Upper lobe of left lung (tissue), 6 donors: Measurements from ENCODE around the gene CLSTN2. TPM values are rescaled to one million over a fixed set of nuclear protein-coding genes. Genes with fewer than 3 reads are reported as not detected.

Experiments used
- ATAC-seq, 2 donors: fragments of 200-7000 bp; cut with Tn5 transposase; one replicate each; pipeline ENCODE4 v1.9.1; 2022; ENCODE audit warnings: mild to moderate bottlenecking in 2 of 2, moderate library complexity in 2 of 2; ENCODE audit not compliant: low FRiP score in 2 of 2
- DNase-seq, 2 donors: peaks; one replicate each; pipeline ENCODE4 v3.0.0-alpha.2; 2019 to 2020
- H3K27ac ChIP-seq, 4 donors: fragments of 200-600 bp; sonication (generic); one replicate each; pipeline ENCODE4 v1.5.1; 2016 to 2019
- H3K27me3 ChIP-seq, 4 donors: fragments of 200-600 bp; sonication (generic); one replicate each; pipeline ENCODE4 v1.5.1; 2017 to 2019
- H3K36me3 ChIP-seq, 4 donors: fragments of 200-600 bp; sonication (generic); one replicate each; pipeline ENCODE4 v1.5.1; 2016 to 2019
- H3K4me1 ChIP-seq, 4 donors: fragments of 200-600 bp; sonication (generic); one replicate each; pipeline ENCODE4 v1.5.1; 2018 to 2019
- H3K4me3 ChIP-seq, 4 donors: fragments of 200-600 bp; sonication (generic); one replicate each; pipeline ENCODE4 v1.5.1; 2017 to 2019; ENCODE audit warnings: mild to moderate bottlenecking in 2 of 4, moderate library complexity in 1 of 4
- H3K9me3 ChIP-seq, 4 donors: fragments of 200-600 bp; sonication (generic); one replicate each; pipeline ENCODE4 v1.5.1; 2018 to 2019
- EP300 ChIP-seq, 4 donors: sonication (generic); formaldehyde crosslinking; IDR thresholded peaks; one replicate each; pipeline ENCODE4 v1.5.1; 2017; ENCODE audit warnings: antibody characterized with exemption in 4 of 4, control low read depth in 2 of 4
- POLR2A ChIP-seq, 4 donors: fragments of 450-650 bp; IDR thresholded peaks; one replicate each; pipeline ENCODE4 v1.5.1; 2016 to 2017; ENCODE audit warnings: antibody characterized with exemption in 4 of 4, mild to moderate bottlenecking in 2 of 4
- POLR2AphosphoS5 ChIP-seq, 2 donors: sonication (generic); formaldehyde crosslinking; IDR thresholded peaks; one replicate each; pipeline ENCODE4 v1.5.1; 2017; ENCODE audit warnings: antibody characterized with exemption in 2 of 2
- WGBS, 2 donors: methylation state at CpG; one replicate each; pipeline ENCODE4 v1.1.5; 2017 to 2018; 5-methylcytosine and 5-hydroxymethylcytosine counted together
- total RNA-seq, 6 donors: library from RNA; depleted of rRNA in 4 of 6; stranded (reverse); fragments of >200 nt in 4 of 6; gene quantifications; one replicate each; pipeline versions ENCODE4 v1.1.0 to v1.2.1, GENCODE V29; 2016 to 2021
- TF ChIP-seq, protein P1 (sequence below), 6 experiments: fragments of 450-650 bp in 4 of 6; fragments of 200-600 bp in 2 of 6; sonication (generic) in 2 of 6; IDR thresholded peaks; one replicate each; pipeline ENCODE4 v1.5.1; 2016 to 2019; ENCODE audit warnings: antibody characterized with exemption in 6 of 6
- donor health status: DM: no; HTN: no; CAD: no; lungs with moderate emphysema.
- donor health status: DM: no; HTN: yes; CAD: no; lungs with severe emphysema.

The CLSTN2 gene
- total RNA-seq, 6 donors from 2014 or later = 1.0 to 4.3 (median 1.6) TPM

DNA sequence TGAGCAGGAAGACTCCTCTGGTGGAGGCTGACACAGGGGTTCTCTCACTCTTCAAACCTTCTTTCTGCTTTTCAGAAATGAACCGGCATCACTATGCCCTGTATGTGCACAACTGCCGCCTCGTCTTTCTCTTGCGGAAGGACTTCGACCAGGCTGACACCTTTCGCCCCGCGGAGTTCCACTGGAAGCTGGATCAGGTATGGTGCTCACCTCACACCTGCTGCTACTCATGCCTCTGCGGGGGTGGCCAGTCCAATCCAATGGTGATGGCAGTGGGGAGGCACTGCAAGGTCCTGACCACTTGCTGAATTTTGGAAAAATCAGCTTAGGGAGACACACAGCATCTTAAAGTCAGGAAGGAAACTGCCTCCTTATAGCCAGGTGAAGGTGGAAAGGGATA lies 531.5 kb downstream of the CLSTN2 start:
- ATAC-seq = no peak
- 94 to 98% methylated on average over 9 of the region's 9 CpGs for WGBS, 2 donors
- no peak for DNase-seq

DNA sequence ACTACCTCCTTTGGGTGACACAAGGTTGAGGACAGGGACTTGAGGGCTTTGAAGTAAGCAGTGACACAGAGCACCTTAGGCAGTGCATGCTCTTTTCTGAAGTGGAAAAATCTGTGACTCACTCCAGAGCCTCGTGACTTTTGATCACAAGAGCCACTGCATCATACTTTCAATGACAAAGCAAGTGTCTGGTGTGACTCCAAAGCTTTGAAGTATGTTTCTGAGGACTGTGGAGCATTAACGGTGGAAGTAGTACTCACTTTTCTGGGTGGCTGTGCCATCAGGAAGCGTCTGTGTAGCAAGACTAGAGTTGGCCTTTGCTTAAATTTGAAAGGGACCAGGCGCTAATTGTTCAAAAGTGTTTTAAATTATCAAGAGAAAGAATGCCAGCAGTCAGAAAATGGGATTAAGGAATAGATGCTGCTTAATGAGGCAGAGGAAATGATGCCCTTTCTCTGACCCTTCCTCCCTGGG lies 532.2 kb downstream of the CLSTN2 start:
- Histone ChIP-seq H3K27me3 (no peaks in the 10 kb centered on the region), H3K4me1 (peaks cover 0 to 5% (median 4%) of the 10 kb centered on the region in 4 donors)
- ATAC-seq = peak; percentile 31 to 83

More for the DNA sequence above, 531.5 kb downstream of the CLSTN2 start:
- Histone ChIP-seq H3K9me3 (no peaks in the 10 kb centered on the region), H3K4me1 (peaks cover 0 to 5% (median 4%) of the 10 kb centered on the region in 4 donors), H3K27me3 (no peaks in the 10 kb centered on the region), H3K36me3 (no peaks in the 10 kb centered on the region), H3K4me3 (no peak overlapping the region), H3K27ac (no peak overlapping the region)
- no peak for TF ChIP-seq EP300 (IDR thresholded peaks at IDR 0.05)

DNA sequence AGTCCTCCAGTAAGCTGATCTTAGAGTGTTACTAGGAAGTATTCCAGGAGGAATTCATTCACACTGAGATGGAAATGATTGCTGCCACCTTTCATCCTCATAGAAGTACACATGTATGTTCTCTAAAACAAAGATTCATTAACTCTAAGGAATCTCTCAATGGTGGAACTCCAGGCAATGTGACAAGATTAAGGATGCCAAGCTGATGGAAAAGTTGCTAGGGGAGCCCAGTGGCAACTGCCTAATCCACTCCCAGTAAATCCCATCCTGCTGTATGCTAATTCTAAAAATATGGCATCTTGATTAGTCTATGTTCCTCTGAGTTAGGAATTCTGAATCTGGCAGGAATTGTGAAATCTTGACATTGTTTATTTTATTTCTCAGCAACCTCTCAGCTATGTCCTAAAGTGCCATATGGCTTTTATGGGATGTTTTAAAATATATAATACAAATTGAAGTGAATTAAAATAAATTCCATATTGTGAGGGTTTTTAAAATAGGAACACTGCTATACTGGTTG lies 532.9 kb downstream of the CLSTN2 start:
- no peak overlapping the region for H3K4me3 ChIP-seq
- no peaks in the 10 kb centered on the region for H3K9me3 ChIP-seq
- no peak for DNase-seq
- no peaks in the 10 kb centered on the region for H3K36me3 ChIP-seq
- no peaks in the 10 kb centered on the region for H3K27me3 ChIP-seq
- peaks cover 0 to 5% (median 4%) of the 10 kb centered on the region in 4 donors for H3K4me1 ChIP-seq
- no peak for TF ChIP-seq EP300 (IDR thresholded peaks at IDR 0.05)
- no peak overlapping the region for H3K27ac ChIP-seq
- no peak for ATAC-seq

More for the DNA sequence above, 532.2 kb downstream of the CLSTN2 start:
- Histone ChIP-seq H3K4me3 (no peak overlapping the region), H3K36me3 (no peaks in the 10 kb centered on the region), H3K27ac (no peak overlapping the region), H3K9me3 (no peaks in the 10 kb centered on the region)
- 47 to 54% methylated on average over 4 of the region's 4 CpGs for WGBS, 2 donors
- TF ChIP-seq POLR2AphosphoS5 (IDR thresholded peaks at IDR 0.05) = peak in 1 of 2 donors; percentile 36
- TF ChIP-seq, protein P1, sequence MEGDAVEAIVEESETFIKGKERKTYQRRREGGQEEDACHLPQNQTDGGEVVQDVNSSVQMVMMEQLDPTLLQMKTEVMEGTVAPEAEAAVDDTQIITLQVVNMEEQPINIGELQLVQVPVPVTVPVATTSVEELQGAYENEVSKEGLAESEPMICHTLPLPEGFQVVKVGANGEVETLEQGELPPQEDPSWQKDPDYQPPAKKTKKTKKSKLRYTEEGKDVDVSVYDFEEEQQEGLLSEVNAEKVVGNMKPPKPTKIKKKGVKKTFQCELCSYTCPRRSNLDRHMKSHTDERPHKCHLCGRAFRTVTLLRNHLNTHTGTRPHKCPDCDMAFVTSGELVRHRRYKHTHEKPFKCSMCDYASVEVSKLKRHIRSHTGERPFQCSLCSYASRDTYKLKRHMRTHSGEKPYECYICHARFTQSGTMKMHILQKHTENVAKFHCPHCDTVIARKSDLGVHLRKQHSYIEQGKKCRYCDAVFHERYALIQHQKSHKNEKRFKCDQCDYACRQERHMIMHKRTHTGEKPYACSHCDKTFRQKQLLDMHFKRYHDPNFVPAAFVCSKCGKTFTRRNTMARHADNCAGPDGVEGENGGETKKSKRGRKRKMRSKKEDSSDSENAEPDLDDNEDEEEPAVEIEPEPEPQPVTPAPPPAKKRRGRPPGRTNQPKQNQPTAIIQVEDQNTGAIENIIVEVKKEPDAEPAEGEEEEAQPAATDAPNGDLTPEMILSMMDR (IDR thresholded peaks at IDR 0.05) = no peak
- TF ChIP-seq EP300 (IDR thresholded peaks at IDR 0.05) = peak in 1 of 4 donors; percentile 95
- TF ChIP-seq POLR2A (IDR thresholded peaks at IDR 0.05) = no peak
- peak in 1 of 2 donors; percentile 62 for DNase-seq

- DNase-seq (no peak), ATAC-seq (no peak)
- no peaks in the 10 kb centered on the region for H3K36me3 ChIP-seq
- H3K4me3 ChIP-seq = no peak overlapping the region
- no peaks in the 10 kb centered on the region for H3K9me3 ChIP-seq
- 61 to 75% methylated on average over 6 to 7 of the region's 7 CpGs for WGBS, 2 donors
- H3K27ac ChIP-seq = no peak overlapping the region
- TF ChIP-seq, protein P1 (IDR thresholded peaks at IDR 0.05) = no peak
- TF ChIP-seq POLR2AphosphoS5 (IDR thresholded peaks at IDR 0.05) (no peak), EP300 (IDR thresholded peaks at IDR 0.05) (no peak), POLR2A (IDR thresholded peaks at IDR 0.05) (no peak)
- no peaks in the 10 kb centered on the region for H3K27me3 ChIP-seq
- H3K4me1 ChIP-seq = peaks cover 0 to 5% (median 4%) of the 10 kb centered on the region in 4 donors
Measured at GRCh38 chr3:140468407-140468806, 533.4 kb downstream of the CLSTN2 start.

DNA sequence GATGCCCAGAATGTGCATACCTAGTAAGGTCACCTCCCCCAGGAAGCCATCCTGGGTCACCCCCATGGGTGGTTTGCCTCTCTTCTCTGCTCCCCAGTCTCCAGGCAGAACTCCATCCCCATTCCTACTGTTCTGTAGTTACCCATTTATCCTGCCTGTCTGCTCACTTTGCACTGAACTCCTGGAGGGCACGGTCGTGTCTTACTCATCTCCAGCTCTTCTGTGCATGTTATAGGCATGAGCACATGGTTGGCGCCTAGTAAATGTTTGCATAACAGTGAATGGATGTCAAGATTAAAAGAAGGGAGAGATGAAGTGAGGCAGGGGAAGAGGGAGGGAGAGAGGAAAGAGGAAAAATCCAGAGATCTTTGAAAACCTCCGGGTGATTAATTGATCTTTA lies 534.5 kb downstream of the CLSTN2 start:
- DNase-seq (no peak), ATAC-seq (no peak)
- no peaks in the 10 kb centered on the region for H3K9me3 ChIP-seq
- H3K36me3 ChIP-seq = no peaks in the 10 kb centered on the region
- H3K27me3 ChIP-seq = no peaks in the 10 kb centered on the region
- no peak overlapping the region for H3K27ac ChIP-seq
- H3K4me3 ChIP-seq = no peak overlapping the region
- TF ChIP-seq EP300 (IDR thresholded peaks at IDR 0.05) (no peak), POLR2AphosphoS5 (IDR thresholded peaks at IDR 0.05) (no peak), POLR2A (IDR thresholded peaks at IDR 0.05) (no peak)
- TF ChIP-seq, protein P1 (IDR thresholded peaks at IDR 0.05) = no peak
- peaks cover 0 to 5% (median 4%) of the 10 kb centered on the region in 4 donors for H3K4me1 ChIP-seq
- WGBS, 2 donors = 76 to 77% methylated on average over 4 of the region's 4 CpGs

DNA sequence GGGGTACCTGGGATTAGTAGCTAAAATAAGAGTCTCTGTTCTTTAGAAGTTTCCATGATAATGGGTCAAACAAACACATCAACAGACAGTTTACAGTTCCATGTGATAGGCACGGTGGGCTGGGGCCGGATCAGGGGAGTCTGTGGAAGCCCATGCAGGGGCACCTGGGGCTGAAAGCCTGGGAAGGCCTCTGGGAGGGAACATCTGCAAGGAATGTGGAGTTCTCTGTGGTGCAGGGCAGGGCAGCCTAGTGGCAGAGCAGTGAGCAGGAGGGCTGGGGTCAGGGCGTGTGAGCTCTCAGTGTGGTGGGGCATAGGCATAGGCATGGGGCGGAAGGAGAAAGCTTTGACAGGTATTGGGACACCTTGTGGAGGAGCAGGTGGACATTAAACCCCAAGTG lies 535.2 kb downstream of the CLSTN2 start:
- peak in 1 of 2 donors; percentile 21 for DNase-seq
- H3K9me3 ChIP-seq = no peaks in the 10 kb centered on the region
- no peak overlapping the region for H3K4me3 ChIP-seq
- TF ChIP-seq POLR2AphosphoS5 (IDR thresholded peaks at IDR 0.05) = no peak
- TF ChIP-seq POLR2A (IDR thresholded peaks at IDR 0.05) = no peak
- TF ChIP-seq, protein P1 (IDR thresholded peaks at IDR 0.05) = no peak
- no peak for TF ChIP-seq EP300 (IDR thresholded peaks at IDR 0.05)
- ATAC-seq = no peak
- H3K27ac ChIP-seq = no peak overlapping the region
- peaks cover 0 to 5% (median 4%) of the 10 kb centered on the region in 4 donors for H3K4me1 ChIP-seq
- WGBS, 2 donors = 78 to 82% methylated on average over 4 of the region's 4 CpGs
- no peaks in the 10 kb centered on the region for H3K36me3 ChIP-seq
- H3K27me3 ChIP-seq = no peaks in the 10 kb centered on the region
